Measurements from ENCODE around the gene LNX1. TPM values are rescaled to one million over a fixed set of nuclear protein-coding genes. Genes with fewer than 3 reads are reported as not detected.

The LNX1 gene
- total RNA-seq, 2 experiments from 2014 or later = not detected

- H3K9me2 ChIP-seq (ENCODE audit: insufficient read depth, low read length) = no peaks in the 10 kb centered on the region
- no peak overlapping the region for H3K27ac ChIP-seq (ENCODE audit: low read depth, low read length, poor library complexity, severe bottlenecking)
- CTCF ChIA-PET (ENCODE audit: unreplicated experiment) = no interaction called here
- no peak overlapping the region for H3K4me3 ChIP-seq (ENCODE audit: low read depth, low read length, poor library complexity, severe bottlenecking)
- no peaks in the 10 kb centered on the region for H3K9me3 ChIP-seq (ENCODE audit: low read length)
- no peaks in the 10 kb centered on the region for H3K4me1 ChIP-seq (ENCODE audit: insufficient read depth, low read length, poor library complexity, severe bottlenecking)
- BruUV-seq (replicated peaks) = no TSS peak
- POLR2A ChIA-PET = no interaction called here
- no peak overlapping the region for H2AFZ ChIP-seq (ENCODE audit: low read length)
- H4K20me1 ChIP-seq (ENCODE audit: insufficient read depth, low read length) = no peaks in the 10 kb centered on the region
- intact Hi-C loops (cut with micrococcal nuclease; ENCODE audit: unreplicated experiment) = no loop called here
- no peaks in the 10 kb centered on the region for H3K79me2 ChIP-seq (ENCODE audit: insufficient read depth, low read depth, low read length)
- DNase-seq (ENCODE audit: low spot score) = no peak
- no peaks in the 10 kb centered on the region for H3K36me3 ChIP-seq (ENCODE audit: insufficient read depth, low read length)
- no peak overlapping the region for H3K4me2 ChIP-seq (ENCODE audit: low read length)
- no peak for TF ChIP-seq CTCF (conservative IDR thresholded peaks at IDR 0.05; ENCODE audit: low read length)
- TF ChIP-seq EZH2phosphoT487 (IDR thresholded peaks at IDR 0.05; ENCODE audit: borderline replicate concordance, low read depth, low read length) = no peak
Measured at GRCh38 chr4:53556651-53557050, 34.6 kb downstream of the LNX1 start.

GRCh38 chr4:53553486-53554210 is 37.6 kb downstream of the LNX1 start:
- Histone ChIP-seq H3K27ac (ENCODE audit: low read depth, low read length, poor library complexity, severe bottlenecking) (no peak overlapping the region), H3K4me1 (ENCODE audit: insufficient read depth, low read length, poor library complexity, severe bottlenecking) (no peaks in the 10 kb centered on the region), H3K9me3 (ENCODE audit: low read length) (no peaks in the 10 kb centered on the region), H3K4me2 (ENCODE audit: low read length) (no peak overlapping the region), H3K9me2 (ENCODE audit: insufficient read depth, low read length) (no peaks in the 10 kb centered on the region), H3K36me3 (ENCODE audit: insufficient read depth, low read length) (no peaks in the 10 kb centered on the region), H2AFZ (ENCODE audit: low read length) (no peak overlapping the region), H4K20me1 (ENCODE audit: insufficient read depth, low read length) (no peaks in the 10 kb centered on the region), H3K4me3 (ENCODE audit: low read depth, low read length, poor library complexity, severe bottlenecking) (no peak overlapping the region), H3K79me2 (ENCODE audit: insufficient read depth, low read depth, low read length) (no peaks in the 10 kb centered on the region)
- ChIA-PET CTCF (ENCODE audit: unreplicated experiment) (no interaction called here), POLR2A (no interaction called here)
- intact Hi-C loops (cut with micrococcal nuclease; ENCODE audit: unreplicated experiment) = no loop called here
- no TSS peak for BruUV-seq (replicated peaks)
- no peak for TF ChIP-seq CTCF (conservative IDR thresholded peaks at IDR 0.05; ENCODE audit: low read length)
- no peak for TF ChIP-seq EZH2phosphoT487 (IDR thresholded peaks at IDR 0.05; ENCODE audit: borderline replicate concordance, low read depth, low read length)
- no peak for DNase-seq (ENCODE audit: low spot score)

- Histone ChIP-seq H3K9me2 (ENCODE audit: insufficient read depth, low read length) (no peaks in the 10 kb centered on the region), H4K20me1 (ENCODE audit: insufficient read depth, low read length) (no peaks in the 10 kb centered on the region), H3K36me3 (ENCODE audit: insufficient read depth, low read length) (no peaks in the 10 kb centered on the region), H3K27ac (ENCODE audit: low read depth, low read length, poor library complexity, severe bottlenecking) (no peak overlapping the region), H3K4me1 (ENCODE audit: insufficient read depth, low read length, poor library complexity, severe bottlenecking) (no peaks in the 10 kb centered on the region), H2AFZ (ENCODE audit: low read length) (no peak overlapping the region), H3K9me3 (ENCODE audit: low read length) (no peaks in the 10 kb centered on the region), H3K4me3 (ENCODE audit: low read depth, low read length, poor library complexity, severe bottlenecking) (no peak overlapping the region), H3K79me2 (ENCODE audit: insufficient read depth, low read depth, low read length) (no peaks in the 10 kb centered on the region), H3K4me2 (ENCODE audit: low read length) (no peak overlapping the region)
- intact Hi-C loops (cut with micrococcal nuclease; ENCODE audit: unreplicated experiment) = no loop called here
- TF ChIP-seq CTCF (conservative IDR thresholded peaks at IDR 0.05; ENCODE audit: low read length) (no peak), EZH2phosphoT487 (IDR thresholded peaks at IDR 0.05; ENCODE audit: borderline replicate concordance, low read depth, low read length) (no peak)
- no peak for DNase-seq (ENCODE audit: low spot score)
- ChIA-PET POLR2A (interaction anchor here (0.7 kb wide), 1 partner anchor 41 kb away, joined by 4 read pairs; no protein-coding TSS in a partner anchor), CTCF (ENCODE audit: unreplicated experiment) (no interaction called here)
- BruUV-seq (replicated peaks) = no TSS peak
Measured at GRCh38 chr4:53552711-53553110, 38.6 kb downstream of the LNX1 start.

All from OCI-LY7 (cell line).